Ovary (tissue), 3 donors: ENCODE data around the gene FLT3LG.

Experiments used
- CTCF ChIP-seq, 3 donors: fragments of 450-650 bp in 2 of 3; fragments of 200-600 bp in 1 of 3; IDR thresholded peaks; one replicate each; pipeline versions ENCODE4 v1.5.1 to v1.8.0; 2016 to 2022; ENCODE audit warnings: antibody characterized with exemption in 3 of 3, mild to moderate bottlenecking in 1 of 3
- EP300 ChIP-seq: sonication (generic); formaldehyde crosslinking; IDR thresholded peaks from one replicate; pipeline ENCODE4 v1.6.1; 2017; ENCODE audit warnings: antibody characterized with exemption
- POLR2A ChIP-seq: fragments of 450-650 bp; IDR thresholded peaks from one replicate; pipeline ENCODE4 v1.6.1; 2017; ENCODE audit warnings: antibody characterized with exemption, mild to moderate bottlenecking, moderate library complexity
- donor health status: DM: no; HTN: no; CAD: no.

GRCh38 chr19:49488046-49488862, 14.2 kb downstream of the FLT3LG start:
- no peak for TF ChIP-seq CTCF (IDR thresholded peaks at IDR 0.05)
- no peak for TF ChIP-seq EP300
- no peak for TF ChIP-seq POLR2A
